Stimulated activated CD4-positive, alpha-beta T cell treated with anti-CD3 and anti-CD28 coated beads, TNF-alpha, amount 100 ng/mL, for 48 hours (primary cell): Measurements from ENCODE around the gene POLH.
"Not testable (repeated sequence)": the region's sequence is repeated elsewhere in the genome, so short reads cannot be mapped to it uniquely, and the experiment has no call there.

Experiments used
- DNase-seq, 3 donors: peaks; one replicate each; pipeline ENCODE4 v3.0.0-alpha.2; 2020; ENCODE audit warnings: low read depth in 3 of 3

Gene POLH

DNA sequence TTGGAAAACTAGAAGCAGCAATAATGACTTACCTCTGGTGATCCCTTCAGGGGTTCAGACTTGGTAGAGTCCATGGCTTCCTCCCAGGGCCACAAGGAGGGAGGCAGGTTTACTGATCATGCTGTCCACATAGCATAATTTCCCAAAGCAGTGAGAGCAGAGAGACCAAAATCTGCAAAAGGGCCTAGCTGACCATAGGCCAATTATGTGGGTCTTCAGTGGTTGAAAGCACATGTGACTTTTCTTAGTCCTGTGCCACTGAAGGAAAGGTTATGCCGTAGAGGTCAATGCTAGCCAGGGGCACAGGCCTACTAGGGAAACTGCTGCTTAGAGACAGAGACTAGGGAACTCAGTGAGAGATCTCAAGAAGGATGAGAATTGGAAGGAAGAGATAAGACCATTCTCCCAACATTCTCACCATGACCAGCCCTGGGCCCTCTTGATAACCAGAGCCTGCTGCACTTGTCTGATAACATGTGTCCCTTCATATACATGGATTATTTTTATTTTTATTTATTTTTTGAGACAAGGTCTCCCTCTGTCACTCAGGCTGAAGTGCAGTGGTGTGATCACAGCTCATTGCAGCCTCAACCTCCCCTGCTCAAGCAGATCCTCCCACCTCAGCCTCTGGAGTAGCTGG lies 55.1 kb downstream of the POLH start:
- DNase-seq = no peak

DNA sequence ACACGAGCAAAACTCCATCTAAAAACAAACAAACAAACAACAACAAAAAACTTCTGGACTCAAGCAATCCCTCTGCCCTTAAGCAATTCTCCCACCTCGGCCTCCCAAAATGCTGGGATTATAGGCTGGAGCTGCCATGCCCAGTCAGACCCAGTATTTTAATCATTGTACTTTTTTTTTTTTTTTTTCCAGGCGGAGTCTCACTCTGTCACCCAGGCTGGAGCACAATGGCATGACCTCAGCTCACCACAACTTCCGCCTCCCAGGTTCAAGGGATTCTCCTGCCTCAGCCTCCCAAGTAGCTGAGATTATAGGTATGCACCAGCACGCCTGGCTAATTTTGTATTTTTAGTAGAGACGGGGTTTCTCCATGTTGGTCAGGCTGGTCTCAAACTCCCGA lies 57.0 kb downstream of the POLH start:
- DNase-seq = not testable (repeated sequence)

DNA sequence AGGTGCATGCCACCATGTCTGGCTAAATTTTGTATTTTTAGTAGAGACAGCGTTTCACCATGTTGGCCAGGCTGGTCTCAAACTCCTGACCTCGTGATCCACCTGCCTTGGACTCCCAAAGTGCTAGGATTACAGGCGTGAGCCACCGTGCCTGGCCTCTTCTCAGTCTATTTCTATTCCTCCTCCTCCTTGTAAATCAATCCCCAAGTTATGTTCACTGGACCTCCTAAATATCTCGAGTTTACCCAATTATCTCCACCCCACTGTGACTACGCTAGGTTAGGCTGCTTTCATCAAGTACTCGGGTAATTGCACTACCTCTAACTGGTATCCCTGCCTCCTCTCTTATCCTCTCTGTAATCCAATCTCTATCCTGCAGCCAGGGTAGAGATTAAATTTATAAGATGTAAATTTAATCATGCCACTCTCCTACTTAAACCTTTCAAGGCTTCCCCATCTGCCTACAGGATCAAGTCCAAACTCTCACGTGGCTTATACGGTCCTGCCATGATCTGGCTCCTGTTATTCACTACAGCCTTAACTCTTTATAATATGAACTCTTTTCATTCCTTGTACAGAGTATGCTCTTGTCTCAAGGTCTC lies 58.8 kb downstream of the POLH start:
- DNase-seq = no peak

DNA sequence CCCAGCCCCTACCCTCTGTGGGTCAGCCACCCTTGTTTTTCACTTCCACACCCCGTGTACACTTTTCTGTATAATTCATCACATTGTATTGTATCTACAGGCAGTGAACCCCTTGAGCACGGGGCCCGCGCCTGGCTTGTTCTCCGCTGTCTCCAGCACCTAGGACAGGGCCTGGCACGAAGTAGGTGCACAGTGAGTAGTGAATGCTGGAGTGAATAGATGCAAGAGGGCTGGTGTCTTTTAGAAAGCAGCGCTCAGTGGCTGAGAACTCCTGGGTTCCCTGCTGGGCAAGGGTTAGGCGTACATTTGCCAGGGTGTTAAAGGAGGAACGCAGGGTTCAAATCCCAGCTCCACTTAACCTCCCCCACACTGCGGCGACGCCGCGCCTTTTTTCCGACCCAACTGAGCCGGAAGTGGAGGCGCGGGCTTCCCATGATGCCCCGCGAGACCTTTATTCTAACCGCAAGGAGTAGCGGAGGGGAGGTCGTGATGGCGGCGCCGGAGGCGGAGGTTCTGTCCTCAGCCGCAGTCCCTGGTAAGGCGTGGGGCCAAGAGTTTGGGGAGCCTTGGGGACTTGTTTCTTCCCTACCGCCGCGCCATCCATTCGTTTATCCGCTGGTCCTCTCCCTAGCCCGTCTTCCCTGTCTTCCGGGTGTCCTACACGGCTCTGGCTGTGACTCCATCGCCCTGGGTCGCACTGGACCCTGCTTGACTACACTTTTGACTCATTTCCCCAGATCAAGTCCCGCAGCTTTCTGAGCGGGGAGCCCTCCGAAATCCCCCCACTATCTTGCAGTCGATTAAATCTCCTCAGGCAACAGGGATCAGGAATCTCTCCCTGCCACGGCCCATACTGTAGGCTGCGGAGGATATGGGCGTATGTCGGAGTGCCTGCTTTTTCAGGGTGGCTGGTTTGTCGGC lies 59.7 kb downstream of the POLH start, which contains the start of gene MAD2L1BP:
TSS of gene MAD2L1BP (plus strand) at position 454 of the 921 bp plus-strand sequence. CDS start at position 490, 36 bp downstream.
- peak; percentile 72 to 86 (median 74) for DNase-seq

DNA sequence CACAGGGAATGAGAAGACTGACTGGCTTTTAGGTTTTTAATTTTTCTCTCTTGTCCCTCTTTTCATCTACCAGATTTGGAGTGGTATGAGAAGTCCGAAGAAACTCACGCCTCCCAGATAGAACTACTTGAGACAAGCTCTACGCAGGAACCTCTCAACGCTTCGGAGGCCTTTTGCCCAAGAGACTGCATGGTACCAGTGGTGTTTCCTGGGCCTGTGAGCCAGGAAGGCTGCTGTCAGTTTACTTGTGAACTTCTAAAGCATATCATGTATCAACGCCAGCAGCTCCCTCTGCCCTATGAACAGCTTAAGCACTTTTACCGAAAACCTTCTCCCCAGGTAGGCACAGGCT lies 60.3 kb downstream of the POLH start:
- DNase-seq = no peak

DNA sequence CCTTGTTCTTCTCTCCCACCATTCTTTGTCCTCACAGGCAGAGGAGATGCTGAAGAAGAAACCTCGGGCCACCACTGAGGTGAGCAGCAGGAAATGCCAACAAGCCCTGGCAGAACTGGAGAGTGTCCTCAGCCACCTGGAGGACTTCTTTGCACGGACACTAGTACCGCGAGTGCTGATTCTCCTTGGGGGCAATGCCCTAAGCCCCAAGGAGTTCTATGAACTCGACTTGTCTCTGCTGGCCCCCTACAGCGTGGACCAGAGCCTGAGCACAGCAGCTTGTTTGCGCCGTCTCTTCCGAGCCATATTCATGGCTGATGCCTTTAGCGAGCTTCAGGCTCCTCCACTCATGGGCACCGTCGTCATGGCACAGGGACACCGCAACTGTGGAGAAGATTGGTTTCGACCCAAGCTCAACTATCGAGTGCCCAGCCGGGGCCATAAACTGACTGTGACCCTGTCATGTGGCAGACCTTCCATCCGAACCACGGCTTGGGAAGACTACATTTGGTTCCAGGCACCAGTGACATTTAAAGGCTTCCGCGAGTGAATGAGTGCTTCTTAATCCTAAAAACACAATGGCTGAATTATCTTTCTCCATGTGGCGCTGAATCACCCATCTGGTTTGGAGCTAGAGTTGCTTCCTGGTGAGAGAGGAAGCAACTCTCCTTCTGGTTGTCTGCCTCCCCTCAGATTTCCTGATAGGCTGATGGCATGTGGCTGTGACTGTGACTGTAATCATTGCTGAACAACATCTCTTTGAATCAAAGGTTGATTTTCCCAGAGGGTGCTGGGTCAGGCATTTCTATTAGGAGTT lies 64.2 kb downstream of the POLH start:
- DNase-seq = no peak

DNA sequence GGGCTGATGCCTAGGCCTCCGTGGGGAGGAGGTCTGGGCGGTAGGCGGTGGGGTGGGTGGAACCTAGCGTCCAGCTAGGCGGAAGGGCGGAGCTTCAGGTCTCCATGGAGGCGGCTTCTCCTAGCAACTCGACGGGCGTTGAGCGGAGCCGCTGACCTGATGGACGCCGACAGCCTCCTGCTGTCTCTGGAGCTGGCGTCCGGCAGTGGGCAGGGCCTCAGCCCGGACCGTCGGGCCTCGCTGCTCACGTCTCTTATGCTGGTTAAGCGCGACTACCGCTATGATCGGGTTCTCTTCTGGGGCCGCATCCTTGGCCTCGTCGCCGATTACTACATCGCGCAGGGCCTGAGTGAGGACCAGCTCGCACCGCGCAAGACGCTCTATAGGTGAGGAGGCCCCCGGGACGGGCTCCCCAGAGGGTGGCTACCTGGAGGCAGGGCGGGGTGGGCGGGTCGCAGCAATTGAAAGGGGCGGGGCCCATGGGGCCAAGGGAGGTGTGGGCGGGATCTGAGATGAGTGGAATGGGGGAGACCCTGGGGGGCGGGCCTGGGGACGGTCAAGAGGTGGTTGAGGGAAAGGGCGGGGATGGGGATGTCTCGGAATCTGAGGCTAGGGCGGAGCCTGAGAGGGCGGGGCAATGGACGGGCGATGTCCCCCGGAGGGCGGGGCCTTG lies 69.1 kb downstream of the POLH start, which contains the start of gene RSPH9:
TSS of gene RSPH9 (plus strand) at position 97 of the 673 bp plus-strand sequence. CDS start at position 160, 63 bp downstream.
- DNase-seq = peak in 2 of 3 donors; percentile 42 to 70

DNA sequence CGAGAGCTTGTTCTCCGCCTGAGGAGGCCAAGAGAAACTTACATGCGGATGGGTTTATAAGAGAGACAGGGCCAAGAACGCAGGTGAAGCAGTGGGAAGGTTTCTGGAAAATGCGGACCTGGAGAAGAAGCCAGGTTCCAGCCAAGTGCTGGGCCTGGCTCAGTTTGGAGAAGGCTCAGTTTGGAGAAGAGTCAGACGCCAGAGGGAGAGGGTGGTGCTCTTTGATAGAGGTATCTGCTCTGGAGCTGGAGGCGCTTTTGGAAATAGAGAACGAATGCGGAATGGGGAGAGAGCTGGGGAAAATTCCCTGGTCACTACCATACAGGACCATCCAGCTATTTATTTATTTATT lies 69.6 kb downstream of the POLH start:
- no peak for DNase-seq

DNA sequence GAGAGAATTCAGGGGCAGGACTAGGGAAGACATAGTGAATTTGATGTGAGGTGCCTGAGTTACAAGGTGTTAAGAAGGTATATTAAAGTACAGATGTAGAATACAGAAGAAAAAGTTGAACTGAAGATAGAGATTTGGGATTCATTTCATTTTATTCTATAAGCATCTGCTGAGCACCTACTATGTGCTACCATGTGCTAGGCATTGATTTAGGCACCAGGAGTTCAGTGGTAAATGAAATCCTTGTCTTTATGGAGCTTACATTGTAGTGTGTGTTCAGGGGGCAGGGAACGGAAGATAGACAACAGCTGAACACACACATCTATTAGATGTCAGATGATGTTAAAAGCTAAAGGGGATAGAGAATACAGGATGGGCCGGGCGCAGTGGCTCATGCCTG lies 71.6 kb downstream of the POLH start:
- DNase-seq = no peak

DNA sequence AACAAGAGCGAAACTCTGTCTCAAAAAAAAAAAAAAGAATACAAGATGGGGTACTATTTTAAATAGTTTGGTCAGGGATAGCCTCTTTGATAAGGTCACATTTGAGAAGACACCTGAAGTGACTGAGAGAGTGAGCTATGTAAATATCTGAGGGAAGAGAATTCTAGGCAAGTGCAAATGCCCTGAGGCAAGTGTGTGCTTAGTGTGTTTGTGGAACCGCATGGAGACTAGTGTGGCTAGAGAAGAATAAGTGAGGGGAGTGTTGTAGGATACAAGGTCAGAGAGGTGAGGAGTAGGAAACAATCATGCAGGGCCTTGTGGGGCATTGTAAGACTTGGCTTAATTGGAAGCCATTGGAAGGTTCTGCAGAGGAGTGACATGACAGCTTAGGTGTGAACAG lies 72.3 kb downstream of the POLH start:
- DNase-seq = no peak

DNA sequence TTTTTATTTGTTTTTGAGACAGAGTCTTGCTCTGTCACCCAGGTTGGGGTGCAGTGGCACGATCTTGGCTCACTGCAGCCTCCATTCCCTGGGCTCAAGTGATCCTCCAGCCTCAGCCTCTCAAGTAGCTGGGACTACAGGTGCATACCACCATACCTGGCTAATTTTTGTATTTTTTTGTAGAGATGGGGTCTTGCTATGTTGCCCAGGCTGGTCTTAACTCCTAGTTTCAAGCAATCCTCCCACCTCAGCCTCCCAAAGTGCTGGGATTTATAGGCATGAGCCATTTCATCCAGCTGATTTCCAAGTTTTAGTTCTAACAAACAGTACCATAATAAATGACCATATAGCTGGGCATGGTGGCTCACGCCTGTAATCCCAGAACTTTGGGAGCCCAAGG lies 76.8 kb downstream of the POLH start:
- not testable (repeated sequence) for DNase-seq

DNA sequence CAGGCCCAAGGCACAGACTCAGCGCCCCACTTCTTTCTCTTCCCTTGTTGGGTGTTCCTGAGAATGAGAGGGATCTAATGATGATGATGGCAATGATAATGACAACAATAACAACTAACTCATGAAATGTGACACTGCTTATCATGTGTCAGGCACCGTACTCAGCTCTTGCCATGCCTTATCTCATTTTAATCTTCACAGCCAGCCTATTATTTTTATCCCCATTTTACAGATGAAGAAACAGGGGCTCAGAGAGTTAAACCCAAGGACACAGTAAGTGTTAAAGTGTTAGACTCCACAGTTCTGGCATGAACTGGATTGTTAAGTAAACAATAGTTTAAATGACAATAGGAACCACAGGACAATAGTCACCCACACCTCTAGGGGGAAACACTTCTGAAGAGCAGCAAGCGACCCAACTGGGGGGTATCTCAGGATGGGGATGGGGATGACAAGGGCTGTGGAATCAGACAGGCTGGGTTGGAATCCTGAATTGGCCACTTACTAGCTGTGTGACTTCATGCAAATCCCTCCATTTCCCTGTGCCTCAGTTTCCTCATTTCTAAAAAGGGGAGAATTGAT lies 81.3 kb downstream of the POLH start:
- no peak for DNase-seq

DNA sequence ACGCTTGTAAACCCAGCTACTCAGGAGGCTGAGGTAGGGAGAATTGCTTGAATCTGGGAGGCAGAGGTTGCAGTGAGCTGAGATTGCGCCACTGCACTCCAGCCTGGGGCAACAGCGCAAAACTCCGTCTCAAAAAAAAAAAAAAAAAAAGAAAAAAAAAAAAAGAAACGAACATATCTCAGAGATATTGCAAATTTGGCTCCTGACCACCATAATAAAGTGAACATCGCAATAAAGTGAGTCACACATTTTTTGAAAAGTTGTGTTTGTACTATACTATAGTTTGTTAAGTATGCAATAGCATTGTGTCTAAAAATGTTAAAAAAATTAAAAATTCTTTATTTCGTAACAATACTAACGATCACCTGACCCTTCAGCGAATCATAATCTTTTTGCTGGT lies 82.2 kb downstream of the POLH start:
- no peak for DNase-seq

DNA sequence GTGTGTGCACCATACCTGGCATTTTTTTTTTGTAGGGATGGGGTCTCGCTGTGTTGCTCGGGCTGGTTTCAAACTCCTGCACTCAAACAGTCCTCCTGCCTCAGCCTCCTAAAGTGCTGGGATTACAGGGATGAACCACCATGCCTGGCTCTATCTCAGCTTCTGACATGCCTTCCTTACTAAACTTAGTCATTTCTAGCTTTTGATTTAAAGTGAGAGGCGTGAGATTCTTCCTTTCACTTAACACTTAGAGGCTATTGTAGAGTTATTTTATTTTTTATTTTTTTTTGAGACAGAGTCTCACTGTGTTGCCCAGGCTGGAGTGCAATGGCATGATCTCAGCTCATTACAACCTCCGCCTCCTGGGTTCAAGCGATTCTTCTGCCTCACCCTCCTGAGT lies 87.0 kb downstream of the POLH start:
- DNase-seq = not testable (repeated sequence)
